HL-60 (cell line): ENCODE measurements around the gene SFT2D1.

Experiments
- CTCF ChIP-seq: IDR thresholded peaks from one replicate; pipeline ENCODE4 v1.5.1; 2011; ENCODE audit warnings: low read length, control low read depth, inconsistent platforms; ENCODE audit not compliant: insufficient read depth
- GABPA ChIP-seq: IDR thresholded peaks from 2 replicates; pipeline ENCODE4 v1.6.1; 2012; ENCODE audit warnings: low read depth
- POLR2AphosphoS5 ChIP-seq: IDR thresholded peaks from 2 replicates; pipeline ENCODE4 v1.6.1; 2012; ENCODE audit warnings: low read depth
- TF ChIP-seq, protein P1 (sequence below): IDR thresholded peaks from 2 replicates; pipeline ENCODE4 v1.6.1; 2012; ENCODE audit warnings: low read depth; ENCODE audit not compliant: insufficient replicate concordance

- TF ChIP-seq POLR2AphosphoS5 (no peak), CTCF (no peak), GABPA (no peak)
- TF ChIP-seq, protein P1, sequence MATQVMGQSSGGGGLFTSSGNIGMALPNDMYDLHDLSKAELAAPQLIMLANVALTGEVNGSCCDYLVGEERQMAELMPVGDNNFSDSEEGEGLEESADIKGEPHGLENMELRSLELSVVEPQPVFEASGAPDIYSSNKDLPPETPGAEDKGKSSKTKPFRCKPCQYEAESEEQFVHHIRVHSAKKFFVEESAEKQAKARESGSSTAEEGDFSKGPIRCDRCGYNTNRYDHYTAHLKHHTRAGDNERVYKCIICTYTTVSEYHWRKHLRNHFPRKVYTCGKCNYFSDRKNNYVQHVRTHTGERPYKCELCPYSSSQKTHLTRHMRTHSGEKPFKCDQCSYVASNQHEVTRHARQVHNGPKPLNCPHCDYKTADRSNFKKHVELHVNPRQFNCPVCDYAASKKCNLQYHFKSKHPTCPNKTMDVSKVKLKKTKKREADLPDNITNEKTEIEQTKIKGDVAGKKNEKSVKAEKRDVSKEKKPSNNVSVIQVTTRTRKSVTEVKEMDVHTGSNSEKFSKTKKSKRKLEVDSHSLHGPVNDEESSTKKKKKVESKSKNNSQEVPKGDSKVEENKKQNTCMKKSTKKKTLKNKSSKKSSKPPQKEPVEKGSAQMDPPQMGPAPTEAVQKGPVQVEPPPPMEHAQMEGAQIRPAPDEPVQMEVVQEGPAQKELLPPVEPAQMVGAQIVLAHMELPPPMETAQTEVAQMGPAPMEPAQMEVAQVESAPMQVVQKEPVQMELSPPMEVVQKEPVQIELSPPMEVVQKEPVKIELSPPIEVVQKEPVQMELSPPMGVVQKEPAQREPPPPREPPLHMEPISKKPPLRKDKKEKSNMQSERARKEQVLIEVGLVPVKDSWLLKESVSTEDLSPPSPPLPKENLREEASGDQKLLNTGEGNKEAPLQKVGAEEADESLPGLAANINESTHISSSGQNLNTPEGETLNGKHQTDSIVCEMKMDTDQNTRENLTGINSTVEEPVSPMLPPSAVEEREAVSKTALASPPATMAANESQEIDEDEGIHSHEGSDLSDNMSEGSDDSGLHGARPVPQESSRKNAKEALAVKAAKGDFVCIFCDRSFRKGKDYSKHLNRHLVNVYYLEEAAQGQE: no peak
Measured at GRCh38 chr6:166277892-166278578, 64.3 kb downstream of the SFT2D1 start.
